HUES64 (cell line): Measurements from ENCODE around the gene ARSB.

Experiments used
- H3K27ac ChIP-seq: 2 replicates; pipeline ENCODE4 v1.7.0; 2013; ENCODE audit warnings: low read depth, low read length, inconsistent platforms
- H3K27me3 ChIP-seq: 2 replicates; pipeline ENCODE4 v1.6.1; 2013; ENCODE audit warnings: mild to moderate bottlenecking, low read length; ENCODE audit not compliant: insufficient read depth
- H3K36me3 ChIP-seq: 2 replicates; pipeline ENCODE4 v1.6.1; 2013; ENCODE audit warnings: mild to moderate bottlenecking, low read length; ENCODE audit not compliant: insufficient read depth
- H3K4me1 ChIP-seq: 2 replicates; pipeline ENCODE4 v1.6.1; 2013; ENCODE audit warnings: mild to moderate bottlenecking, low read length, moderate library complexity; ENCODE audit not compliant: insufficient read depth
- H3K4me3 ChIP-seq: 2 replicates; pipeline ENCODE4 v1.5.1; 2013; ENCODE audit warnings: mild to moderate bottlenecking, low read length, moderate library complexity
- H3K9ac ChIP-seq: 2 replicates; pipeline ENCODE4 v1.6.1; 2013; ENCODE audit warnings: mild to moderate bottlenecking, low read depth, low read length
- H3K9me3 ChIP-seq: 2 replicates; pipeline ENCODE4 v1.6.1; 2013; ENCODE audit warnings: low read depth, low read length; ENCODE audit not compliant: insufficient read depth
- WGBS: fragments of 150-250, 120-280 bp; methylation state at CpG from one replicate; pipeline ENCODE4 v1.1.7; 2013; ENCODE audit warnings: missing lambda C conversion rate; 5-methylcytosine and 5-hydroxymethylcytosine counted together

ARSB gene

GRCh38 chr5:78799266-78800017, 185.7 kb downstream of the ARSB start:
- Histone ChIP-seq H3K9me3 (no peaks in the 10 kb centered on the region; the same call in 1 of the 2 replicates), H3K4me3 (no peak overlapping the region), H3K27ac (no peak overlapping the region), H3K27me3 (no peaks in the 10 kb centered on the region), H3K36me3 (no peaks in the 10 kb centered on the region), H3K9ac (no peak overlapping the region), H3K4me1 (no peaks in the 10 kb centered on the region)
- 94% methylated on average over 6 of the region's 6 CpGs for WGBS

- Histone ChIP-seq H3K4me3 (no peak overlapping the region), H3K9ac (no peak overlapping the region), H3K9me3 (no peaks in the 10 kb centered on the region; the same call in 1 of the 2 replicates), H3K36me3 (no peaks in the 10 kb centered on the region), H3K27ac (no peak overlapping the region), H3K4me1 (no peaks in the 10 kb centered on the region), H3K27me3 (no peaks in the 10 kb centered on the region)
- WGBS: 93% methylated on average over 3 of the region's 3 CpGs
Observed at GRCh38 chr5:78798673-78799029, 186.5 kb downstream of the ARSB start.

- Histone ChIP-seq H3K9ac (no peak overlapping the region), H3K4me1 (no peaks in the 10 kb centered on the region), H3K27ac (no peak overlapping the region), H3K36me3 (no peaks in the 10 kb centered on the region), H3K9me3 (no peaks in the 10 kb centered on the region; the same call in 1 of the 2 replicates), H3K27me3 (no peaks in the 10 kb centered on the region), H3K4me3 (no peak overlapping the region)
- WGBS: 90% methylated on average over 8 of the region's 8 CpGs
Observed at GRCh38 chr5:78797936-78798672, 187.0 kb downstream of the ARSB start.

GRCh38 chr5:78795757-78796156, 189.4 kb downstream of the ARSB start:
- H3K9me3 ChIP-seq: no peaks in the 10 kb centered on the region; the same call in 1 of the 2 replicates
- no peak overlapping the region for H3K4me3 ChIP-seq
- H3K36me3 ChIP-seq: no peaks in the 10 kb centered on the region
- H3K27me3 ChIP-seq: no peaks in the 10 kb centered on the region
- WGBS: 78% methylated on average over 1 of the region's 2 CpGs
- no peak overlapping the region for H3K27ac ChIP-seq
- H3K9ac ChIP-seq: no peak overlapping the region
- H3K4me1 ChIP-seq: no peaks in the 10 kb centered on the region

- H3K4me1 ChIP-seq: no peaks in the 10 kb centered on the region
- H3K27me3 ChIP-seq: no peaks in the 10 kb centered on the region
- no peak overlapping the region for H3K27ac ChIP-seq
- H3K9me3 ChIP-seq: no peaks in the 10 kb centered on the region
- no peaks in the 10 kb centered on the region for H3K36me3 ChIP-seq
- 89% methylated on average over 1 of the region's 1 CpG for WGBS
- no peak overlapping the region for H3K9ac ChIP-seq
- H3K4me3 ChIP-seq: no peak overlapping the region
Observed at GRCh38 chr5:78794693-78795215, 190.4 kb downstream of the ARSB start.

- Histone ChIP-seq H3K9ac (no peak overlapping the region), H3K4me3 (no peak overlapping the region), H3K9me3 (no peaks in the 10 kb centered on the region), H3K4me1 (no peaks in the 10 kb centered on the region), H3K36me3 (no peaks in the 10 kb centered on the region), H3K27ac (no peak overlapping the region), H3K27me3 (no peaks in the 10 kb centered on the region)
- 81% methylated on average over 7 of the region's 7 CpGs for WGBS
Observed at GRCh38 chr5:78793907-78794662, 191.0 kb downstream of the ARSB start.

GRCh38 chr5:78792345-78793055, 192.6 kb downstream of the ARSB start:
- H3K27me3 ChIP-seq: no peaks in the 10 kb centered on the region
- WGBS: 93% methylated on average over 10 of the region's 10 CpGs
- no peak overlapping the region for H3K27ac ChIP-seq
- H3K9me3 ChIP-seq: no peaks in the 10 kb centered on the region
- H3K4me1 ChIP-seq: no peaks in the 10 kb centered on the region
- no peak overlapping the region for H3K9ac ChIP-seq
- no peak overlapping the region for H3K4me3 ChIP-seq
- H3K36me3 ChIP-seq: no peaks in the 10 kb centered on the region

- no peaks in the 10 kb centered on the region for H3K36me3 ChIP-seq
- H3K27ac ChIP-seq: no peak overlapping the region
- no peak overlapping the region for H3K9ac ChIP-seq
- no peaks in the 10 kb centered on the region for H3K27me3 ChIP-seq
- H3K9me3 ChIP-seq: no peaks in the 10 kb centered on the region
- H3K4me3 ChIP-seq: no peak overlapping the region
- 96% methylated on average over 11 of the region's 11 CpGs for WGBS
- no peaks in the 10 kb centered on the region for H3K4me1 ChIP-seq
Observed at GRCh38 chr5:78791501-78792100, 193.5 kb downstream of the ARSB start.

GRCh38 chr5:78787783-78788182, 197.3 kb downstream of the ARSB start:
- Histone ChIP-seq H3K36me3 (no peaks in the 10 kb centered on the region), H3K9me3 (no peaks in the 10 kb centered on the region), H3K27ac (no peak overlapping the region), H3K4me3 (no peak overlapping the region), H3K27me3 (no peaks in the 10 kb centered on the region), H3K4me1 (no peaks in the 10 kb centered on the region), H3K9ac (no peak overlapping the region)
- WGBS: 92% methylated on average over 7 of the region's 7 CpGs

GRCh38 chr5:78785454-78785853, 199.7 kb downstream of the ARSB start:
- Histone ChIP-seq H3K9me3 (no peaks in the 10 kb centered on the region), H3K4me3 (no peak overlapping the region), H3K27ac (no peak overlapping the region), H3K36me3 (no peaks in the 10 kb centered on the region), H3K4me1 (no peaks in the 10 kb centered on the region), H3K9ac (no peak overlapping the region), H3K27me3 (no peaks in the 10 kb centered on the region)
- 90% methylated on average over 1 of the region's 1 CpG for WGBS
